HG03108 (cell line): ENCODE measurements around the gene PIWIL1.

Source experiments
- ATAC-seq: cut with Tn5 transposase; IDR thresholded peaks from one replicate; pipeline ENCODE4 v1.9.1; 2021; ENCODE audit warnings: moderate library complexity; ENCODE audit not compliant: unreplicated experiment

The PIWIL1 gene

DNA sequence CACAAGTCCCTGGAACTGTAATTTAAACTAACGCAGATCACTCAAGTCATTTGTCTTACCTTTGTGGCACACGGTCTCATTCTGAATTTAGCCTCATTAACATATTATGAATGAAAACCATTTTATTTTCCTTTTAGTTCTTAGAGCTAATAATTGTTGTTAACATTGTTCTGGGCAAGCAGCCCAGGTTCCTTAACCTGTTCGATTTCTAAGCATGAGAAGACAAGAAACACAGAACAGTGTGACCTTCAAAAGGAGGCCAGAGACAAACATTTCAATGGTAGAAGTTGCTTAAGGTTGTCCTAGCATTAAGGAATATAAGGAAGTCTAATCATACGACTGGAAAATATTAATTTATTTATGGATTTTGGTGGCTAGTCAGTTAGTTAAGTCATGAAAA is 35.2 kb downstream of the PIWIL1 start:
- no peak for ATAC-seq

DNA sequence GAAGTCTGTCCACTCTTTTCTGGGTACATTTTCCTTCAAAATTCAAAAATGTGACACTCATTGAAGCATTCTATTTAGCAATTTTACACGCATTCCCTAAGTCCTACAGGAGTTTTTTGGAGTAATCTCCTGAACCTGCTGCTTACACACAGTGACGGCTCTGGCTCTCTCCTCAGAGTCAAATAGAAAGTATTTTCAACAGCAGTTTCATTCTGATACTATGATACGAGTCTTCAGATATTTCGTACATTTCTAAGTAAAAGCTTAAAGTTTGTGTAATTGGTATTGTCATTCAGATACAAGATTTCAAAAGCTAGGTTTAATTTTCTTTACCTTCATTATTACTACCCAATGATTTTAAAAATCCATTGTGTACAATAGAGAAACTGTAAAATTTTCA is 36.4 kb downstream of the PIWIL1 start:
- ATAC-seq = no peak

DNA sequence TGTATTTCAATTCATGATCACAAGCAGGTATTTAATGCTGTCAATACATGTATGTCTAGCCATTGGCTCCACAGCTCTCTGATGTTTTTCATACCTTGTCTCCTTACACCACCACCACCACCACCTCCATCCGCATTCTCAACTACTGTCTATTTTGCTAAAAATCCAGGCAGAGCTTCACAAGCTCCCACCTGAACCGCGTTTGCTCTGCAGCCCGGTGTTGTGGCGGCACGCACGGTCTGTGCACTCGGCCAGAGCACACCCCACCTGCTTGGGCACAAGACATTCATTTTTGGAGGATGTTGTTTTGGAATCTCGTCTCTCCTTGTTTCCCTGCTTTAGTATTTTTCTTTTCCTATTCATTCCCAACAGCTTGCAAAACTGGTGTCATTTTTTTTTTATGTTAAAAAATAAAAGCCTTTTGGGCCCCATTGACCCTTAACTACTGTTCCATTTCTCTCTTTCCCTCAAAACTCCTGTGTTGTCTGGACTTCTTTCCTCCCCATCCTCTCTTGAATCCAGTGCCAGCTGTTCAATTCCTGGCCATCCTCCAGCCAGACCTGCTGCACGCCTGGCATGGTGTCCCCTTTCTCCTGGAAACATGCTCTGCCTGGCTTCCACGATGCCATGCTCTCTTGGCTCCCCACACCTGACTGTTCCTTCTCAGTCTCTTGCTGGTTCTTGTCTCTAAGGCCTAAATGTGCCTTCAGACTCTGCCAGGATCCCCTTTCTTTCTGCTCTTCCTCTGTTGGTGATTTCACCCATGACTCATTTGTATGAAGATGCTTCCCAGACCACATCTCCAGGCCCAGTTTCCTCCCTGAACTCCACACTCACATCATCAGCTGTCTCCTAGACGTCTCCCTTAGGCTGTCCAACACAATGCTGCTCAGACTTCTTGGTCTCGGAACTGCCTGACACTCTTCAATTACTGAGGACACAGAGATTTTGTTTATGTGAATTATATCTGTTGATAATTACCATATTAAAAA is 37.9 kb downstream of the PIWIL1 start:
- no peak for ATAC-seq

DNA sequence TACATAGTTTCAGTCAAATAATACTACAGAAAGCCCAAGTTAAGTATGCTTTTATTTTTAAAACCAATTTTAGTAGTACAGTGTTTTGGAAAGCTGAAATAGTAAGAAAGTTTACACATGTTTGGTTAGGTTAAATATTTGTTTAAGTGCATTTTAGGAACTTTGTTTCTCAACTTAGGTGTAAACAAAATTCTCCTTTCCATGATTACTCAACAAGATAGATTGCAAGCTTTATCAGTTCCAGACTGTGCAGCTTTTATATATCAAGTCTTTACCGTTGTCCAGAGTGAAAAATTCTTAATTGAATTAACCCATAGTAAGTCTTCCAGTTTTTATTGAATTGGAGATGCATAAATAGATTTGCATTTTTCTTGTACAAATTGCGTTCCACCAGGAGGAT is 45.1 kb downstream of the PIWIL1 start:
- no peak for ATAC-seq

DNA sequence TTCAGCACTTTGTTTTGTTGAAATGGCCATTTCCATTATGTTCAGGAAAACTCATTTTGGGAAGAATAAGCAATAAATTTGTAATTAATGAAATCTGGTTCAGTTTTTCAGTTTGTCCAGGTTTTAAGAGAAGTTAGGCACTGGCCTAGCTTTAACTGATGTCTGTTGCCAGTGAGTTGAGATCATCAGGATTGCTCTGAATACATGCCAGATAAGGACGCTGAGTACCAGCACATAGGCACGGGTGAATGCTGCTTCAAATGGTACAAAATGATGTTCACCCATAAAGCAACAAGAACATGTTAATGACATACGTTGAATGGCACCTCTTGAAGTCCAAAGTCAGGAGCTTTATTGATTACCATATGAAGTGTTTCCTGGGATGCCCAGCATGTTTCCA is 46.5 kb downstream of the PIWIL1 start:
- ATAC-seq = no peak

DNA sequence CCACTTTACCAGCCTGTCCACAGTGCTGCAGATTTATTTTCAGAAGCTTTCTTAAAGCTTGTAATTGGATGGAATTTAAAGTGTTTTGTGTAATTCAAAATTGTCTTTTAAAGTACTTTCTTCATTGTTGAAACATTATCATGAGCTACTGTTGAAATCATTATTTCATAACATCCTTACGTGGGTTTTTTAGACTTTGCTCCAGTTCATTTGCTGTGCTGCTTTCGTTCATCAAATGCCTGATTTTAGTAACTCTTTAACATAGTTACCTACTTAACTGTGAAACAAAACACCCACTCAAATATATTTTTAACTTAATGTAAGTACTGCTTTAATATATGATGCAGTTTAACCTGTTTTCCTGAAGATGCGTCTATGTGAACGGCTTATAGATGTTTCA is 47.5 kb downstream of the PIWIL1 start:
- ATAC-seq = no peak

DNA sequence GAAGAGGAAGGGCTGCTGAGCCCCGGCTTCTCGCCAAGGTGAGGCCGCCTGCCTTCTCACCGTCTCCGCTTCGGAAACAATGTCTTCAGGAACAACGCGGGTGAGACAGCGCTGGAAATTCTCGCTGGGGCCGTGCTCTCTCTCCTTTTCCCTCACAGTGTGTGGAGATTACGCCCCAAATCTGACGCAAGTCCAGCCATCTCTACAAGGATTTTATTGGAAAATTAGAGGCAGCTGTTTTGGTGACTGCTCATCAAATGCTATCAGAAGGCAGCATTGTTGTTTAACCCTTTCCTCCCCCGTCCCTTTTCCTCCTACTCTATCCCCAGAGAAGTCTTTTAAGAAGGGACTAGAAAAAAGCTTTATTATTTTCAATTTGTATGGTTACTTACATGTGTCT is 53.5 kb downstream of the PIWIL1 start:
- no peak for ATAC-seq

DNA sequence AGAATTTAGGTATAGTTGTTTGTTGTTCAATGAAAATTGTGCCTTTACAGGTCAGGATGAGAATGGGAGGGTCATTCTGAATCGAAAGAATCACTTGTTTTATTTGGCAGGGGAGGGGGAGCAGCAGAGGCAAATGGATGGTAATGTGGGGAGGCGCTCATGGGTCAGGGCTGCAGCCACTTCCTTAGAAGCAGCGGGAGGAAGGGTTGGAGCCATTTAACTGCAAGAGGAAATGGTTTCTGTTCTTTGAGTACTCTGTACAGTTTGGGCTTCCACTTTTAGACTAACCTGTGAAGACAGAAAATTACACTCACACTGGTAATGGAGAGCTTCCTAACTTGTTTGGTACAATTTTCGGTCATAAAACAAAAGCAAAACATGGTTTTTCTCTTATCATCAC is 57.2 kb downstream of the PIWIL1 start:
- ATAC-seq = no peak

DNA sequence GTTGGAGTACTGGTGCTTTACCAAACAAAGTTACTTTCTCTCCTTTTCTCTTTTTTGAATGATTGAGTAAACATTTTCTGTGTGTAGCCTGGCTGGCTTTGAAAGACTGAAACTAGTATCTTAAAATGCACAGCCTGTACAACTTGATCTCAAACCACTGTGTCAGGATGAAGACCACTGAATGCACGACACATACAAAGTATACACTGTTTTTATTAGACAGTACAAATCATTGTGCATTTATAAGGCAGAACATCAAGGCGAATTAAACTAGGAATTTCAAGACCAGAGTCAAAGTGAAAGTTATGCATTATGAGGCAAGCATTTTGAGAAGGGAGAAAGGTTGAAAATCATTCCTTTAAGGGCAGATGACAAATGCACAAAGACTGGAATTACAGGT is 59.0 kb downstream of the PIWIL1 start:
- no peak for ATAC-seq

DNA sequence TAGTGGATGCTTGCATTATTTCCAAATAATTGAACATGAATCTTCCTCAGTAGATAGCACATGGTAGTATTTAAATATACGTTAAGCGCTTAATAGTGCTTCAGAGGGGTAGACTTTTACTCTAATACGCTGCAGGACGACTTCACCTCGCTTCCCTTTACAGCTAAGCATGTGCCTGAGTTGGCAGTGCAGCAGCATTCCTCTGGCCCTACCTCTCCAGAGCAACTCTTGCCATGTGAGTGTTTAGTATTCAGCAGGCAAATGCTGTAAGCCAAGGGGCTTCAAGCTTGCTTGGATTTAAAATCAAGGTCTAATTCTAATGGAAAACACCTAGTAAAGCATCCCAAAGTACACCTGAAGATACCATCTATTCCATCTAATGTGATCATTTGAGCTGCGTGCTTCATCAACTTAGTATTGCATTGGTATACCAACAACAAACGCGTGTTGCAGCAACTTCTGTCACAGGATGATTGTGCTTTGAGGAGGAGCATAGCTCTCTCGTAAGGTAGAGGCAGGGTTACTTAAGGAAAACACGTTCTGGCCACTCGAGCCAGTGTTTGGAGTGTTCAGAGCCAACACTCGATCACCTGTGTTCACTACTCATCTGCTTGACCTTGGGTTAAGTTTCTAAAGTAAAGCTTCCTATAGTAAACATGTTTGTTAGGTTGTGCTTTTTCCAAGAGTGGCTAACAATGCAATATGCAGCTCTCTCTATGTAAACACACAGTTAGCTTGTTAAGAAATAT is 60.6 kb downstream of the PIWIL1 start:
- ATAC-seq = no peak

DNA sequence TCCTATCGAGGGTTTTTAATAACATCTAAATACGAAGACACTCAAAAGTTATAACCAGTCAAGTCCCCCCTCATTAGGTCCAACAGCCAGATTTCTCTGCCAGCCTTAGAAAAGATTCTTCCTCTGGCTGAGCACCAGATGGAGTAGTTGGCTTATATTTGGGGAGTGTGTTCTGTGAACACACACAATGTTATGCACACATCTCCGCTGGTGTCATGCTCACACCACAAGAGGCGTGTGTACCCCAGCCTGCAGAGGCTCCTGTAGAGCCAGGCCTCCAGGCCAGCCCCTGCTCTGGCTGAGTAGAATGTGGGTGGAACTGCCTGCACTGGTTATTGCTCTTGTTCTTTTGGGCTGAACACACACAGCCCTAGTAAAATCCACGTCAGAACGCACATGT is 64.0 kb downstream of the PIWIL1 start:
- ATAC-seq = no peak

DNA sequence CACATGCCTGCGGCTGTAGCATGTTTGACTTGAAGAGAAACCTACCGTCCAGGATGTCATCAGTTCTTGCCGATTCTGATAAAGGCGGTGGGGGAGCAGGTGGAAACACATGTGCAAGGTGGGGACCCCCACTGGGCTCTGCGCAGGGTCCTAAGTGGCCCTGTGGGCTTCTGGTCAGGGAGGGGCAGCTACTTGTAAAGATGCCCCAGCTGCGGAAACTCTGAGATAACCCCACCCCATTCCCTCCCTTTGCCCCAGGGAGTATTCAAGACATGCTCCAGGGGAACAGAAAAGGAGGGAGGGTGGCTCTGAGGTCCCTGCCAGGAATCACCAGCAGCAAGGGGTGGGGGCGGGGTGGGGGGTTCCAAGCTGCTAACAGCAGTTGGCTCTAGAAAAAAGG is 67.6 kb downstream of the PIWIL1 start:
- ATAC-seq = no peak

DNA sequence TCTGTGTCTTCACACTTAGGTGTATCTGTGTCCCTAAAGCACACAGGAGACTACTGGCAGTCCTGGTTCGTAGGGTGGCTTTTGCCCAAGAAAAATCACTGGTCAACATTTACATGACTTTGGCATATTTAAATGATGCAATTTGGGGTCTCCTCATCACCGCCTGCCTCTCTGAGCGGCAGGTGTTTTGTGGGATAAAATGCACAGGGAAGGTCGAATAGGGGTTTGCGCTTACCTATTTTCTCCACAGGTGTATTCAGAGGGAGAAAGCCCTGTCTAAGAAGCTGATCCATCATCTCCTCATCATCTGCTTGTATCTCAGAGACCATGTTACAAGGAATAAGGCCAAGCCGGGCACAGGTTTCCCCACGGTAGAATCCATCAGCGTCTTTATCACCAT is 74.7 kb downstream of the PIWIL1 start:
- no peak for ATAC-seq

DNA sequence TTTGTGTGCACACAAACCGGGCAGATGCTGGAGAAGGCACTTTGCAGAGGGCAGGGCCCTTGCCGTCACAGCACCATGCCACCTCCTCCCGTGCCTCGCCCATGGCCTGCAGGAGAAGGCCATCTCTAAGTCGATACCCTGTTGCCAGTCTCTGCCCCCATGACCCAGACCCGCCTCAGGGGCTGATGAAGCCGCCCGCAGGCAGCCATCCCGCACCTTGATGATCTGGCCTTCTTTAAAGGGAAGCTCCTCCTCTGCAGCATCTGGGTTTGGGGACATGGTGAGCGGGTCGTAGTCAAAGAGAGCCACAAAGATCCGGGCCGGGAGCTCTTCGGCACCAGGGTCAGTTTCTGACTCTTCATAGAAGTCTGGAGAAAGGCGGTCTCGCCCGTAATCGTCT is 76.2 kb downstream of the PIWIL1 start:
- no peak for ATAC-seq

DNA sequence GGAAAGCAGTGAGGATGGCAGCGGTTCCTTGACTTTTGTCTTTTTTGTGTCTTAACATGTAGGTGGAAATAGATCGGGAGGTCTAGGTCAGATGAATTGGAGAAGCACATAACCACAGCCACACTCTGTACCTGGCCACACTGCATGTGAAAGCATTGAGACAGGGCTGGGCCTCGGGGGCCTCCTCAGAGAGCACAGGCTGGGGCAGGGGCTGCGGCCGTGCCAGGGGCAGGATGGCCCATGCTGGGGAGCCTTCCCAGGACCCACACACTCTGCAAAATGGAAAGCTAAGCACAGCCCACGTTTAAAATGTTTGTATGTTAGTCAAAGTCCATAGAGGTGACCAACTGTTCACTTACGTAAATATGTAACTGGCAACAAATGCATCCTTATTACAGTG is 76.7 kb downstream of the PIWIL1 start:
- no peak for ATAC-seq

DNA sequence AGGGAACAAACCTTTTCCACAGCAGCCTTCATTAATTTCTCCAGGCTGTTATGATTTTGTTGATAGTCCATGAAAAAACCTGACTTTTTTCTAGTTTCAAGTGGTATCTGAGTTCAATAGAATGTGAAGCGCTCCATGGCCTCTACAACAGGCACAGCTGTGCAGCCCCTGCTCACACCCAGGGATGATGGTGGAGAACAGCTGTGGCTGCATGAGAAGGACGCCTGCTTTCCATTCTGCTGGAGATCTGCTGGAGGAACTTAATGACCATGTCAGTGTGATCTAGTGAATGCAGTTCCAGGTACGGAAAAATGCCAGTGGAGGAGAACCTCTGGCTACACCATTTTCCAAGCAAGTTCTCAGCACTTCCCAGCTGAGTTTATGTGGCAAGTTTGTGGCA is 80.6 kb downstream of the PIWIL1 start:
- no peak for ATAC-seq

DNA sequence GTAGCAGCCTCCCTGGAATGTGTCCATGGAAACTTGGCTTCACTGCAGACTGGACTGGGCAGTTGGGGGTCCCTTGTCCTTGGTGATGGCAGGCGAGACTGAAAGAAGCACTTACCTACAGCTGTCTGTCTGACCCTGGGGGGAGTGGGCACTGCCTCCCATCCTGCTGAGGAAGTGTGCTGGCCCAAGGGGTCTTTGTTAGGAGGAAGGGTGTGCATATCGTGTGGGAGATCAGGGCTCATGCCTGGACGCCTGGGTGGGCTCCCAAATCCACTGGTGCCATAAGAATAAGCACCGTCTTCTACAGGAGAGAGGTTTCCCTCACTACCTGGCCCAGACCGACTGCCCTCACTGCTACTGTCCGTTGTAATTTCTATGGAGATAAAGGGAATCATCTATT is 81.4 kb downstream of the PIWIL1 start:
- ATAC-seq = no peak

DNA sequence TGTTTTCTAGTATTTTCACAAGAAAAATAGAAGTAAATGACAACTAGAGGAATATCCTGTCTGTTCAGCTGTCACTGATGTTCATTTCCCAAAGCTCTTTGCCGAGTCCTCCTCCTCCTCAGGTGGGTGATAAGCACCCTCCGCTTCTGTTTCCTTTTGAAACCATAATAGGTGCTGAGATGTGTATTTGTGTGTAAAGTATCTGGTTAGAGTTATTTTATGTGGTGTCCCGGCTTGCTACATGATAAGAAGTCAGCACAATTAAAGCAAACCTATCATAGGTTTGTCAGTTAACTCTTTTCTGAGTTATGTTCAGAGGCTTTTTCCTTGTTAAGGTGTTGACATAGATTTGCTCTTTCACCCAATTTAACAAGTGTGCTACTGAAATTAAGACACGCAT is 82.4 kb downstream of the PIWIL1 start:
- ATAC-seq = no peak

DNA sequence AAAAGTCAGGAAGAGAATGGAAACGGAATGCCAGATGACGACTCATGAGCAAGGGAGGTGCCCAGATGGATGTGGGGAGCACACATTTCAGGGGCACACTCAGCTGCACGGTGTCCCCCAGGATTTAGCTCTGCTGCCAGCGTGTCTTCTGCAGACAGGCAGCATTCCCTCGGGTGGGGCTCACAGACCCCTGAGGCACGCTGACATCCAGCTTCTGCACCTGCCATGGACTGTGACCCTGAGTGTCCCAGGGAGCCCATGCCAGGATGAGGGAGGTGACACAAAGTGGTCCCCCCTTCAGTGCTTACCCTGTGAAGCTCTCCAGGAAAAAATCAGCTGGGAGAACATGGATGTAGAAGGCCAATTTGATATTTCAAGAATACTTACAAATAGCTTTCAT is 84.2 kb downstream of the PIWIL1 start:
- no peak for ATAC-seq
